ENCODE results near the gene KRT78. TPM values are rescaled to one million over a fixed set of nuclear protein-coding genes. Genes with fewer than 3 reads are reported as not detected.
A peak's percentile ranks its signal among the peaks of the same experiment; 100 is the strongest.

Gene KRT78
- total RNA-seq, 6 experiments from 2014 or later = not detected

DNA sequence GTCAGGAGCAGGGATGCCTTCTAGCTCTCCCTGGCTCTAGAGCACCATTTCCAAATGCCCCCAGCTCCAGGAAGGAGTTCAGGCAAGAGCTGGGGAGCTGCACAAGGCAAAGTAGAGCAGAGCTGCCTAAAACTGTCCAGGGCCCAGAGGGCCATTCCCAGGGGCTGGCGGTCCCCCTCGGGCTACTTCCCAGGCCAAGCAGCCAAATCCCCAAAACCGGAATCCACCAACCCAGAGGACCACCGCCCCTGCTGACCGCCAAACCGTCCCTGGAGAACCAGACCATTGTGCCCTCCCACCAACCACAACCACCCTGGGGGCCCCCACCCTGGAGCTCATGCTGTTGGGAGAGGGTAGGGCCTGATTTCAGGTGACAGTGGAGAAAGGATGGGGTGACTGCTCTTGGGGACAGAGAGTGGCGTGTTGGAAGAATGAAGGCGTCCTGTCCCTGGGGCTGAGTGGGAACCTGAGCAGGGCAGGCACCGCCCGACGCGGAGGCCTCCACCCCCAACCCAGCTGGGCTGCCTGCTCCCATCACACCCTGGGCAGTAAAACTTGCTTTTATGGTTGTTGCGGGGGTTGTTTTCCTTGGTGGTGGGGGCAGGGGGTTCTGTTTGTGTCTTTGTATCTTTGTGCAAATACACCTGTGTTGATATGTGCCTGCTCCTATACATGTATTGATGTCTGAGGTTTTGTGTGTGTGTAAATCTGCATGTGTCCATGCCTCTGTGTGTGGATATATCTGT is 24.0 kb upstream of the KRT78 start:
- intact Hi-C loops (cut with DNase I) = loop anchor here (10.0 kb wide), 3 partner anchors 498 to 718 kb away; partner anchors contain the start of gene KRT85 (in 1 of the 2)
- DNase-seq = no peak
- ATAC-seq = no peak
- 92% methylated on average over 6 of the region's 13 CpGs for WGBS (ENCODE audit: insufficient coverage, low coverage, low lambda C conversion rate, missing lambda C conversion rate)
- Histone ChIP-seq H3K4me3 (no peak overlapping the region), H3K36me3 (no peaks in the 10 kb centered on the region), H3K27me3 (no peaks in the 10 kb centered on the region), H3K4me1 (no peaks in the 10 kb centered on the region), H3K27ac (no peak overlapping the region), H3K9me3 (no peaks in the 10 kb centered on the region)
- no peak for TF ChIP-seq POLR2A (IDR thresholded peaks at IDR 0.05)
- TF ChIP-seq CTCF (IDR thresholded peaks at IDR 0.05) = no peak

DNA sequence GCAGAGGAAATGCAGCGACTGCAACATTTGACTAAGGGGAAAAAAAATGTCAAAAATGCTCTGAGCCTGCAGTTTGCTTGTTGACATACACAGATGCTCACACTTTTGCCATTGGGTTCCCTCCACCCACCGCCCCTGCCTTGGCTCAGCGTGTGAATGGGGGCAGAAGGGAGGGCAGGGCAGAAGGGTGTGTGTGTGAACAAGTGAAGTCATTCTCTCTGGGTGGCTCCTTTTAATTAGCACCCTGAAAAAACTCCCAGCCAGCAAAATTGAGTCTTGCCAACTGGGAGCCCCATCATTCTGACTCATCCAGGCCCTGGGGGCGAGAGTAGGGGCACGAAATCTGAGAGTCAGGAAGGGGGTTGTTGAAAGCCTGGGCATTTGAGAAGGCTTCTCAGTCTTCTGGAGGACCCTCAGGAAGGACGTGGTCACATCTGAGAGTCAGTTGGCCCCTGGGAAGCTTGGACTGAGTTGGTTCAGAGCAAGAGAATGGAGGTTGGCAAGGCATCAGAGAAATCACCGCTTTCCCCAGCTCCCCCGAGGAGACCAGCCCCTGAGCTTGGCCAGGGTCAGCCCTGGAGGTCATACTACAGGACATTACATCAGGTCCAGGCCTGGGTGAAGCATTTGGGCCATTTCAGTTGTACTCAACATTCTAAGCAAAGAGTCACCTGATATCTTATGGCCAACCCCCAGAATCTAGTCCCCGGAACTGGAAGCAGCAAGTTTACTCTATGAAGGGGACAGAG is 22.7 kb upstream of the KRT78 start:
- TF ChIP-seq CTCF (IDR thresholded peaks at IDR 0.05) = no peak
- TF ChIP-seq POLR2A (IDR thresholded peaks at IDR 0.05) = no peak
- H3K4me1 ChIP-seq = no peaks in the 10 kb centered on the region
- WGBS (ENCODE audit: insufficient coverage, low coverage, low lambda C conversion rate, missing lambda C conversion rate) = 34% methylated on average over 5 of the region's 9 CpGs
- DNase-seq = peak in 1 of 3 donors; percentile 28
- no peaks in the 10 kb centered on the region for H3K27me3 ChIP-seq
- no peak overlapping the region for H3K4me3 ChIP-seq
- H3K9me3 ChIP-seq = no peaks in the 10 kb centered on the region
- peak; percentile 21 to 38 (median 33) for ATAC-seq
- H3K27ac ChIP-seq = no peak overlapping the region
- intact Hi-C loops (cut with DNase I) = loop anchor here (10.0 kb wide), 3 partner anchors 497 to 717 kb away; partner anchors contain the start of gene KRT85 (in 1 of the 2)
- no peaks in the 10 kb centered on the region for H3K36me3 ChIP-seq

DNA sequence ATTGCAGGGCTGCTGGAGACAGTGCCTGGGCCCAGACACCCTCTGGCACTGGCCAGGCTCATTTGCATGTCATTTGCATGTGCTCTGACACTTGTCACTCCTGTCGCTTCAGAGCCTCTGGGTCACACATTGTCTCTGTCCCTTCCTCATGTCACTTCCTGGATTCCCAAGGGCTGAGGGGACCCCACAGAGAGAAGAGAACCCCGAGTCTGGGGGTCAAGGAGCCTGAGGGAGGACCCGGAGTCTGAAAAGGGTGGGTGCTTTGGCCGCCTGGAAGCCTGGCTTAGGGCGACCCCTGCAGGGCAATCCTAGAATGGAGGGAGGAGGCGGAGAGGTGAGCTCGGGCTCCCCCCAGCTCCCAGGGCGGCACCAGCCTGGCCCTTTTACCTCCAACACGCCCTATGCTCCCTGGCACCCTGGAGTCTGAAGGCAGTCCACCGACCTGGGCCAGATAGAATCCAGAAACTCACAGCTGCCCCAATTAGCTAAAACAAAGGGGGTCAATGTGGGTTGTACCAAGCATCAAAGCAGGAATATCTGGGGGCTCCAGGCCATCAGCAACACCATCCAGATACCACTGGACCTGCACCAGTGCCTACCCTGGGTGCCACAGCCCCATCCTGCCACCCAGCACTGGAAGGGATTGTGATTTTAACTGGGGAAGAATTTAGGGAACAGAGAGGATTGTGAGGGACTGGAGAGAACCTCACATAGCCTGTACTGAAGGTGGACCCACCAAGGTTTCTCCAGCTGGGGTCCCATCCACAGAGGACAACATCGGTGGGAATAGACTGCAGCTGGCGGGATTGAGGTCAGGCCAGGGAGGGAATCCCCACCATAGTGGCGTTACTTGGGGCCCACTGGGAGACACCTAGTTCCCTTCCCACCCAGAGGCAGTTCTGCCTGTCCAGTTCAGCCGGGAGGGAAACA is 21.8 kb upstream of the KRT78 start:
- no peak overlapping the region for H3K27ac ChIP-seq
- 39% methylated on average over 6 of the region's 14 CpGs for WGBS (ENCODE audit: insufficient coverage, low coverage, low lambda C conversion rate, missing lambda C conversion rate)
- ATAC-seq (peak; percentile 43 to 58 (median 54)), DNase-seq (peak in 1 of 3 donors; percentile 57)
- intact Hi-C loops (cut with DNase I) = loop anchor here (10.0 kb wide), 3 partner anchors 496 to 716 kb away; partner anchors contain the start of gene KRT85 (in 1 of the 2)
- no peaks in the 10 kb centered on the region for H3K9me3 ChIP-seq
- H3K4me1 ChIP-seq = no peaks in the 10 kb centered on the region
- H3K27me3 ChIP-seq = no peaks in the 10 kb centered on the region
- no peaks in the 10 kb centered on the region for H3K36me3 ChIP-seq
- no peak for TF ChIP-seq POLR2A (IDR thresholded peaks at IDR 0.05)
- TF ChIP-seq CTCF (IDR thresholded peaks at IDR 0.05) = peak; percentile 39 to 50 (median 46)
- no peak overlapping the region for H3K4me3 ChIP-seq

- H3K9me3 ChIP-seq = no peaks in the 10 kb centered on the region
- TF ChIP-seq POLR2A (IDR thresholded peaks at IDR 0.05) = no peak
- TF ChIP-seq CTCF (IDR thresholded peaks at IDR 0.05) = no peak
- peak in 1 of 3 donors; percentile 53 for DNase-seq
- no peaks in the 10 kb centered on the region for H3K4me1 ChIP-seq
- intact Hi-C loops (cut with DNase I) = no loop called here
- peak; percentile 25 to 44 (median 28) for ATAC-seq
- no peaks in the 10 kb centered on the region for H3K36me3 ChIP-seq
- 28% methylated on average over 7 of the region's 9 CpGs for WGBS (ENCODE audit: insufficient coverage, low coverage, low lambda C conversion rate, missing lambda C conversion rate)
- H3K27me3 ChIP-seq = no peaks in the 10 kb centered on the region
- H3K4me3 ChIP-seq = no peak overlapping the region
- H3K27ac ChIP-seq = no peak overlapping the region
Observed at GRCh38 chr12:52867642-52868041, 18.8 kb upstream of the KRT78 start.
